B cell (primary cell): Measurements from ENCODE around the gene TPP1.

Experiments
- CTCF ChIP-seq: fragments of 200-600 bp; IDR thresholded peaks from one replicate; pipeline ENCODE4 v1.8.0; 2022; ENCODE audit warnings: antibody characterized with exemption, mild to moderate bottlenecking
- EZH2 ChIP-seq: IDR thresholded peaks from 2 replicates; pipeline ENCODE4 v1.6.1; 2012; ENCODE audit warnings: borderline replicate concordance, low read depth, mild to moderate bottlenecking, moderate library complexity, low read length; ENCODE audit not compliant: insufficient read depth, poor library complexity, severe bottlenecking

GRCh38 chr11:6563121-6563619, 56.1 kb downstream of the TPP1 start:
- TF ChIP-seq CTCF (no peak), EZH2 (no peak)
